H9 (cell line): ENCODE results near the gene UTF1. TPM values are rescaled to one million over a fixed set of nuclear protein-coding genes. Genes with fewer than 3 reads are reported as not detected.

Experiments
- DNase-seq: peaks from one replicate; pipeline ENCODE4 v3.0.0-alpha.2; 2017
- H2AFZ ChIP-seq: one replicate; pipeline ENCODE4 v1.6.1; 2013; ENCODE audit warnings: mild to moderate bottlenecking, low read length, control low read depth, moderate library complexity
- H2AK5ac ChIP-seq: 2 replicates; pipeline ENCODE4 v1.6.1; 2013; ENCODE audit warnings: low read length, control low read depth, mixed read lengths; ENCODE audit not compliant: insufficient read length
- H2BK120ac ChIP-seq: one replicate; pipeline ENCODE4 v1.6.1; 2013; ENCODE audit warnings: low read depth, mild to moderate bottlenecking, low read length, control low read depth, inconsistent platforms; ENCODE audit not compliant: poor library complexity, severe bottlenecking
- H2BK12ac ChIP-seq: 2 replicates; pipeline ENCODE4 v1.6.1; 2013; ENCODE audit warnings: low read length, control low read depth, mixed read lengths, low read depth; ENCODE audit not compliant: insufficient read length
- H2BK15ac ChIP-seq: 2 replicates; pipeline ENCODE4 v1.6.1; 2013; ENCODE audit warnings: low read depth, low read length, control low read depth
- H2BK20ac ChIP-seq: one replicate; pipeline ENCODE4 v1.6.1; 2013; ENCODE audit warnings: low read depth, mild to moderate bottlenecking, low read length, control low read depth, inconsistent platforms; ENCODE audit not compliant: poor library complexity, severe bottlenecking
- H2BK5ac ChIP-seq: 2 replicates; pipeline ENCODE4 v1.6.1; 2013; ENCODE audit warnings: low read length, control low read depth, mixed read lengths; ENCODE audit not compliant: insufficient read length
- H3K14ac ChIP-seq: 2 replicates; pipeline ENCODE4 v1.6.1; 2013; ENCODE audit warnings: low read length, control low read depth; ENCODE audit not compliant: insufficient read depth
- H3K18ac ChIP-seq: 2 replicates; pipeline ENCODE4 v1.6.1; 2013; ENCODE audit warnings: low read depth, mild to moderate bottlenecking, mixed read lengths, low read length, control low read depth; ENCODE audit not compliant: insufficient read length
- H3K23ac ChIP-seq: 2 replicates; pipeline ENCODE4 v1.6.1; 2013; ENCODE audit warnings: low read length, control low read depth, mixed read lengths, low read depth; ENCODE audit not compliant: insufficient read length
- H3K23me2 ChIP-seq: 2 replicates; pipeline ENCODE4 v1.6.1; 2013; ENCODE audit warnings: low read depth, mild to moderate bottlenecking, mixed read lengths, low read length, control low read depth; ENCODE audit not compliant: insufficient read length, poor library complexity, severe bottlenecking
- H3K27ac ChIP-seq: 2 replicates; pipeline ENCODE4 v1.5.1; 2013; ENCODE audit warnings: low read length, control low read depth, mixed read lengths, low read depth; ENCODE audit not compliant: insufficient read length
- H3K27me3 ChIP-seq: 2 replicates; pipeline ENCODE4 v1.6.1; 2013; ENCODE audit warnings: low read length, control low read depth, inconsistent platforms; ENCODE audit not compliant: insufficient read depth
- H3K4ac ChIP-seq: 2 replicates; pipeline ENCODE4 v1.6.1; 2013; ENCODE audit warnings: low read depth, mild to moderate bottlenecking, control low read depth, inconsistent platforms, low read length, moderate library complexity
- H3K4me1 ChIP-seq: 2 replicates; pipeline ENCODE4 v1.6.1; 2013; ENCODE audit warnings: low read length, control low read depth, inconsistent platforms; ENCODE audit not compliant: insufficient read depth
- H3K4me2 ChIP-seq: 2 replicates; pipeline ENCODE4 v1.6.1; 2013; ENCODE audit warnings: low read length, control low read depth, mixed read lengths; ENCODE audit not compliant: insufficient read length, insufficient read depth
- H3K56ac ChIP-seq: 2 replicates; pipeline ENCODE4 v1.6.1; 2013; ENCODE audit warnings: low read depth, mild to moderate bottlenecking, mixed read lengths, low read length, control low read depth; ENCODE audit not compliant: insufficient read length
- H3K79me1 ChIP-seq: 2 replicates; pipeline ENCODE4 v1.6.1; 2013; ENCODE audit warnings: low read depth, mild to moderate bottlenecking, moderate library complexity, low read length, control low read depth, inconsistent platforms; ENCODE audit not compliant: insufficient read depth, poor library complexity, severe bottlenecking
- H3K79me2 ChIP-seq: 2 replicates; pipeline ENCODE4 v1.6.1; 2013; ENCODE audit warnings: low read length, control low read depth, inconsistent platforms; ENCODE audit not compliant: insufficient read depth
- H3K9ac ChIP-seq: 2 replicates; pipeline ENCODE4 v1.6.1; 2013; ENCODE audit warnings: low read length, control low read depth, mixed read lengths; ENCODE audit not compliant: insufficient read length; ENCODE audit errors: extremely low read depth
- H3K9me3 ChIP-seq: one replicate; pipeline ENCODE4 v1.6.1; 2013; ENCODE audit warnings: low read depth, low read length, inconsistent platforms; ENCODE audit not compliant: control insufficient read depth
- H3T11ph ChIP-seq: one replicate; pipeline ENCODE4 v1.6.1; 2013; ENCODE audit warnings: mild to moderate bottlenecking, low read length, control low read depth, inconsistent platforms
- H4K20me1 ChIP-seq: one replicate; pipeline ENCODE4 v1.6.1; 2013; ENCODE audit not compliant: control insufficient read depth, insufficient read length, insufficient read depth
- H4K5ac ChIP-seq: 2 replicates; pipeline ENCODE4 v1.6.1; 2013; ENCODE audit warnings: low read depth, mild to moderate bottlenecking, mixed read lengths, low read length, control low read depth; ENCODE audit not compliant: insufficient read length
- H4K8ac ChIP-seq: replicated peaks from 2 replicates; pipeline ENCODE4 v1.6.1; 2013; ENCODE audit warnings: low read length, control low read depth, mixed read lengths, low read depth; ENCODE audit not compliant: insufficient read length
- H4K91ac ChIP-seq: 2 replicates; pipeline ENCODE4 v1.6.1; 2013; ENCODE audit warnings: low read depth, mild to moderate bottlenecking, moderate library complexity, mixed read lengths, low read length, control low read depth; ENCODE audit not compliant: insufficient read length
- H3K27ac Mint-ChIP-seq, 3 experiments: 2 replicates in 2 of 3; 3 replicates in 1 of 3; pipeline ENCODE4 v1.8.0; 2020 to 2021; ENCODE audit warnings: mixed read lengths in 3 of 3, mild to moderate bottlenecking in 1 of 3, moderate library complexity in 1 of 3
- H3K27me3 Mint-ChIP-seq: 2 replicates; pipeline ENCODE4 v1.8.0; 2021; ENCODE audit warnings: low read depth, mild to moderate bottlenecking, moderate library complexity, mixed read lengths
- H3K36me3 Mint-ChIP-seq, 3 experiments: 2 replicates in 2 of 3; 3 replicates in 1 of 3; pipeline ENCODE4 v1.8.0; 2020 to 2021; ENCODE audit warnings: low read depth in 3 of 3, mixed read lengths in 3 of 3; ENCODE audit not compliant: insufficient read depth in 1 of 3
- H3K4me1 Mint-ChIP-seq, 2 experiments: 2 replicates each; pipeline ENCODE4 v1.8.0; 2020; ENCODE audit warnings: mixed read lengths in 2 of 2
- H3K4me3 Mint-ChIP-seq, 2 experiments: 2 replicates in 1 of 2; 3 replicates in 1 of 2; pipeline ENCODE4 v1.8.0; 2020 to 2021; ENCODE audit warnings: mild to moderate bottlenecking in 2 of 2, mixed read lengths in 2 of 2, moderate library complexity in 1 of 2
- H3K9me3 Mint-ChIP-seq, 2 experiments: 2 replicates in 1 of 2; 3 replicates in 1 of 2; pipeline ENCODE4 v1.8.0; 2020; ENCODE audit warnings: mild to moderate bottlenecking in 2 of 2, mixed read lengths in 2 of 2, moderate library complexity in 1 of 2
- CTCF ChIP-seq: fragments of 200-600 bp; sonication (generic); conservative IDR thresholded peaks from 3 replicates; pipeline ENCODE4 v1.8.0; 2021; ENCODE audit warnings: antibody characterized with exemption, mild to moderate bottlenecking
- WGBS: extraction: QIAGEN DNeasy Blood & Tissue Kit; methylation state at CpG from one replicate; pipeline ENCODE4 v1.1.7; 2013; ENCODE audit warnings: missing lambda C conversion rate, low lambda C conversion rate, mixed read lengths; ENCODE audit not compliant: insufficient read length; ENCODE audit errors: extremely low coverage; 5-methylcytosine and 5-hydroxymethylcytosine counted together
- total RNA-seq: library from RNA; stranded (reverse); gene quantifications from 2 replicates; pipeline ENCODE4 v1.2.1, GENCODE V29; 2021

UTF1 gene
- total RNA-seq, 1 experiment from 2014 or later, result 31.5 TPM

- no peak overlapping the region for H3K23ac ChIP-seq
- no peak overlapping the region for H4K91ac ChIP-seq
- H3K4me3 Mint-ChIP-seq, result no peak overlapping the region
- no peak overlapping the region for H3K4ac ChIP-seq
- no peak overlapping the region for H2AFZ ChIP-seq
- TF ChIP-seq CTCF, result no peak
- no peak overlapping the region for H4K5ac ChIP-seq
- no peaks in the 10 kb centered on the region for H3K79me2 ChIP-seq
- no peak overlapping the region for H2BK120ac ChIP-seq
- H3K23me2 ChIP-seq, result no peaks in the 10 kb centered on the region
- no peak overlapping the region for H2BK5ac ChIP-seq
- peaks cover 7% of the 10 kb centered on the region for H3K27me3 Mint-ChIP-seq
- WGBS, result no CpG with 5 or more reads among the region's 38 CpGs
- no peaks in the 10 kb centered on the region for H3K9me3 ChIP-seq
- H3K4me2 ChIP-seq, result no peak overlapping the region
- H3K4me1 ChIP-seq, result no peaks in the 10 kb centered on the region
- H4K20me1 ChIP-seq, result no peaks in the 10 kb centered on the region
- DNase-seq, result no peak
- peaks cover 8 to 42% (median 36%) of the 10 kb centered on the region in 3 experiments for H3K36me3 Mint-ChIP-seq
- H3K9ac ChIP-seq, result no peak overlapping the region
- H3K9me3 Mint-ChIP-seq, result peaks cover 15 to 20% of the 10 kb centered on the region in 2 experiments; a peak in 4 of 5 replicates
- no peak overlapping the region for H3K56ac ChIP-seq
- H3K27ac ChIP-seq, result no peak overlapping the region
- no peak overlapping the region for H2BK20ac ChIP-seq
- H3K4me1 Mint-ChIP-seq, result no peaks in the 10 kb centered on the region
- H2BK15ac ChIP-seq, result no peak overlapping the region
- no peak overlapping the region for H2AK5ac ChIP-seq
- H3K18ac ChIP-seq, result no peak overlapping the region
- H2BK12ac ChIP-seq, result no peak overlapping the region
- no peak overlapping the region for H4K8ac ChIP-seq
- H3K79me1 ChIP-seq, result no peaks in the 10 kb centered on the region
- no peak overlapping the region for H3K14ac ChIP-seq
- H3T11ph ChIP-seq, result no peak overlapping the region
- H3K27me3 ChIP-seq, result no peaks in the 10 kb centered on the region
- H3K27ac Mint-ChIP-seq, result no peak overlapping the region
Measured at GRCh38 chr10:133187906-133188681, 41.9 kb upstream of the UTF1 start.
